DND-41 (cell line): ENCODE results near the gene PANX1.

ENCODE experiments used
- ATAC-seq: fragments of 200-7000 bp; cut with Tn5 transposase; 3 replicates; pipeline ENCODE4 v1.9.1; 2021; ENCODE audit warnings: low read depth; ENCODE audit not compliant: insufficient read depth
- DNase-seq: peaks from one replicate; pipeline ENCODE4 v3.0.0-alpha.2; 2020
- H2AFZ ChIP-seq: 2 replicates; pipeline ENCODE4 v1.6.0; 2012; ENCODE audit warnings: low read depth, low read length
- H3K27ac ChIP-seq: 2 replicates; pipeline ENCODE4 v1.5.1; 2012; ENCODE audit warnings: low read length, inconsistent platforms
- H3K27me3 ChIP-seq: fragments of 200-600 bp; sonication (generic); 2 replicates; pipeline ENCODE4 v1.6.0; 2012; ENCODE audit warnings: low read length, mild to moderate bottlenecking, inconsistent platforms; ENCODE audit not compliant: insufficient read depth, poor library complexity
- H3K36me3 ChIP-seq: 2 replicates; pipeline ENCODE4 v1.5.1; 2012; ENCODE audit warnings: low read length, inconsistent platforms; ENCODE audit not compliant: insufficient read depth
- H3K4me1 ChIP-seq: 2 replicates; pipeline ENCODE4 v1.5.1; 2012; ENCODE audit warnings: mild to moderate bottlenecking, low read length; ENCODE audit not compliant: insufficient read depth
- H3K4me2 ChIP-seq: 2 replicates; pipeline ENCODE4 v1.6.0; 2012; ENCODE audit warnings: mild to moderate bottlenecking, moderate library complexity, low read length, inconsistent platforms; ENCODE audit not compliant: insufficient read depth
- H3K4me3 ChIP-seq, 2 experiments: fragments of 200-600 bp in 1 of 2; shearing (Covaris generic) in 1 of 2; 2 replicates each; pipeline ENCODE4 v1.5.1; 2012 to 2016; ENCODE audit warnings: inconsistent platforms in 2 of 2, low read length in 2 of 2, mild to moderate bottlenecking in 2 of 2, low read depth in 1 of 2, moderate library complexity in 1 of 2
- H3K79me2 ChIP-seq: 2 replicates; pipeline ENCODE4 v1.6.0; 2012; ENCODE audit warnings: low read length, inconsistent platforms; ENCODE audit not compliant: insufficient read depth
- H3K9ac ChIP-seq: 2 replicates; pipeline ENCODE4 v1.6.0; 2012; ENCODE audit warnings: low read depth, mild to moderate bottlenecking, inconsistent platforms, low read length, moderate library complexity
- H3K9me3 ChIP-seq: 2 replicates; pipeline ENCODE4 v1.5.1; 2012; ENCODE audit warnings: low read length, moderate library complexity, mild to moderate bottlenecking, inconsistent platforms; ENCODE audit not compliant: insufficient read depth, severe bottlenecking
- H4K20me1 ChIP-seq: 2 replicates; pipeline ENCODE4 v1.6.0; 2012; ENCODE audit warnings: low read length; ENCODE audit not compliant: insufficient read depth
- CTCF ChIP-seq: IDR thresholded peaks from 2 replicates; pipeline ENCODE4 v1.5.1; 2012; ENCODE audit warnings: borderline replicate concordance, low read length, moderate library complexity, mild to moderate bottlenecking; ENCODE audit not compliant: poor library complexity, severe bottlenecking; ENCODE audit errors: extremely low read depth
- EZH2 ChIP-seq: IDR thresholded peaks from 3 replicates; pipeline ENCODE4 v1.6.1; 2012; ENCODE audit warnings: borderline replicate concordance, low read depth, mild to moderate bottlenecking, moderate library complexity, low read length, inconsistent platforms; ENCODE audit not compliant: severe bottlenecking

The PANX1 gene

GRCh38 chr11:94141511-94142307, 13.1 kb downstream of the PANX1 start:
- peaks cover 6% of the 10 kb centered on the region for H3K4me1 ChIP-seq
- no peak for DNase-seq
- no peak; the same call in 2 of the 3 replicates for ATAC-seq
- H3K4me2 ChIP-seq: no peak overlapping the region
- TF ChIP-seq EZH2: no peak
- no peak for TF ChIP-seq CTCF
- H3K4me3 ChIP-seq: no peak overlapping the region
- H4K20me1 ChIP-seq: peaks cover 73% of the 10 kb centered on the region
- H3K36me3 ChIP-seq: no peaks in the 10 kb centered on the region
- H2AFZ ChIP-seq: no peak overlapping the region
- no peak overlapping the region for H3K9ac ChIP-seq
- H3K79me2 ChIP-seq: peaks cover 96% of the 10 kb centered on the region
- H3K9me3 ChIP-seq: no peaks in the 10 kb centered on the region
- H3K27me3 ChIP-seq: no peaks in the 10 kb centered on the region
- H3K27ac ChIP-seq: no peak overlapping the region

- Histone ChIP-seq H3K27ac (no peak overlapping the region), H3K36me3 (no peaks in the 10 kb centered on the region), H4K20me1 (peaks cover 75% of the 10 kb centered on the region), H3K4me3 (no peak overlapping the region), H3K27me3 (no peaks in the 10 kb centered on the region), H3K9ac (no peak overlapping the region), H3K4me1 (peaks cover 14% of the 10 kb centered on the region), H2AFZ (no peak overlapping the region), H3K79me2 (peaks cover 94% of the 10 kb centered on the region), H3K9me3 (no peaks in the 10 kb centered on the region), H3K4me2 (no peak overlapping the region)
- no peak for TF ChIP-seq CTCF
- TF ChIP-seq EZH2: no peak
- ATAC-seq: no peak
- no peak for DNase-seq
Observed at GRCh38 chr11:94142308-94143281, 14.0 kb downstream of the PANX1 start.

- H3K36me3 ChIP-seq: no peaks in the 10 kb centered on the region
- peaks cover 85% of the 10 kb centered on the region for H4K20me1 ChIP-seq
- ATAC-seq: no peak
- H3K4me3 ChIP-seq: no peak overlapping the region
- no peak overlapping the region for H2AFZ ChIP-seq
- H3K79me2 ChIP-seq: peaks cover 93% of the 10 kb centered on the region
- no peaks in the 10 kb centered on the region for H3K27me3 ChIP-seq
- no peaks in the 10 kb centered on the region for H3K9me3 ChIP-seq
- TF ChIP-seq EZH2 (no peak), CTCF (no peak)
- H3K9ac ChIP-seq: no peak overlapping the region
- no peak overlapping the region for H3K4me2 ChIP-seq
- peaks cover 17% of the 10 kb centered on the region for H3K4me1 ChIP-seq
- DNase-seq: no peak
- H3K27ac ChIP-seq: no peak overlapping the region
Observed at GRCh38 chr11:94144216-94144615, 15.6 kb downstream of the PANX1 start.
